ENCODE results near the gene FNIP1. TPM values are rescaled to one million over a fixed set of nuclear protein-coding genes. Genes with fewer than 3 reads are reported as not detected.

Gene FNIP1
- total and polyA plus RNA-seq, 2 of the 8 experiments (the other 6 are each of a cell fraction or from before 2014, with no cell fraction given), result 3.5 to 17.3 TPM

DNA sequence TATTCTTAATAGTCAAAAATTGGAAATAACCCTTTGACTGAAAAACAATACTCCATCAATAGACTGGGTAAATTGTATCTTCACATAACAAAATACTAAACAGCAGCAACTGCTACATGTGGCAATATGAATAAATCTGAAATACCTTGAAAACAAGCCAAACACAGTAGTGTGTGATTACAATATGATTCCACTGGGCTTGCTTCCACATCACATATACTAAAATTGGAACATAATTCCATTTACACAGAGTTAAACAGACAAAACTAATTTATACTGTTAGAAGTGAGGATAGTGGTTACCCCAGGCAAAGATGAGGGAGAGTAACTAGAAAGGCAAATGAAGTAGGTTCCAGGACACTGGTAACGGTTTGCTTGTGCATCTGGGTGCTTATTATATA is 20.4 kb downstream of the FNIP1 start:
- no peak overlapping the region for H2AFZ ChIP-seq (ENCODE audit: low read length)
- H4K5ac ChIP-seq (ENCODE audit: insufficient read length, low read depth, low read length), result no peak overlapping the region
- H3K4ac ChIP-seq (replicated peaks; ENCODE audit: insufficient read length, low read depth, low read length), result no peak overlapping the region
- H3K79me2 ChIP-seq (ENCODE audit: control insufficient read depth in 1 of 2, insufficient read depth in 2 of 2, low read length in 2 of 2), result peaks cover 0 to 76% of the 10 kb centered on the region in 2 experiments; a peak in 3 of 4 replicates
- TF ChIP-seq KDM1A (IDR thresholded peaks at IDR 0.05; ENCODE audit: borderline replicate concordance, low read length) (no peak), GTF2F1 (IDR thresholded peaks at IDR 0.05; ENCODE audit: borderline replicate concordance, low read depth, low read length) (no peak), RBBP5 (IDR thresholded peaks at IDR 0.05; ENCODE audit: borderline replicate concordance, low read depth, low read length) (no peak), RFX5 (IDR thresholded peaks at IDR 0.05; ENCODE audit: borderline replicate concordance, low read depth, low read length) (no peak), NRF1 (IDR thresholded peaks at IDR 0.05; ENCODE audit: low read depth, low read length) (no peak), RAD21 (IDR thresholded peaks at IDR 0.05 in 1 of 2, conservative IDR thresholded peaks at IDR 0.05 in 1 of 2; ENCODE audit: low read depth in 2 of 2, low read length in 2 of 2) (no peak), MAFK (IDR thresholded peaks at IDR 0.05; ENCODE audit: low read depth, low read length) (no peak)
- H3K9me3 ChIP-seq (ENCODE audit: insufficient read depth in 2 of 2, low read depth in 1 of 2, low read length in 1 of 2), result no peaks in the 10 kb centered on the region
- POLR2A ChIA-PET (ENCODE audit: partially characterized antibody), result no interaction called here
- no peak overlapping the region for H2BK12ac ChIP-seq (ENCODE audit: low read depth, low read length)
- no peak overlapping the region for H2BK20ac ChIP-seq (ENCODE audit: low read length)
- no peak overlapping the region for H3K4me3 ChIP-seq (ENCODE audit: extremely low read depth in 1 of 4, insufficient read depth in 2 of 4, low read depth in 3 of 4, low read length in 4 of 4)
- no peaks in the 10 kb centered on the region for H3K23me2 ChIP-seq (ENCODE audit: low read depth, low read length)
- H2BK15ac ChIP-seq (ENCODE audit: low read length), result no peak overlapping the region
- H3K56ac ChIP-seq (replicated peaks; ENCODE audit: insufficient read length, low read depth, low read length), result no peak overlapping the region
- H3K18ac ChIP-seq (ENCODE audit: extremely low read depth, low read length), result no peak overlapping the region
- H3K9ac ChIP-seq (replicated peaks in 1 of 4; ENCODE audit: extremely low read depth in 1 of 4, low read depth in 3 of 4, low read length in 3 of 4), result no peak overlapping the region
- no peak overlapping the region for H3K14ac ChIP-seq (ENCODE audit: insufficient read length)
- no peak overlapping the region for H2BK120ac ChIP-seq (replicated peaks; ENCODE audit: low read depth, low read length)
- H4K20me1 ChIP-seq (replicated peaks in 1 of 2; ENCODE audit: control insufficient read depth in 1 of 2, insufficient read depth in 2 of 2, low read length in 2 of 2), result peaks cover 0 to 5% of the 10 kb centered on the region in 2 experiments
- no peak overlapping the region for H2BK5ac ChIP-seq (ENCODE audit: low read depth, low read length)
- H3K4me1 ChIP-seq (replicated peaks in 1 of 4; ENCODE audit: control insufficient read depth in 3 of 4, insufficient read depth in 4 of 4, low read length in 3 of 4), result no peaks in the 10 kb centered on the region
- no peak overlapping the region for H2AK5ac ChIP-seq (ENCODE audit: low read depth, low read length)
- H3K79me1 ChIP-seq (ENCODE audit: low read depth, low read length), result no peaks in the 10 kb centered on the region; the same call in none of the 2 replicates
- H4K91ac ChIP-seq (replicated peaks; ENCODE audit: insufficient read length, low read length), result no peak overlapping the region
- DNase-seq (ENCODE audit: low read depth in 1 of 2, low spot score in 2 of 2) (no peak), FAIRE-seq (no peak)
- no peaks in the 10 kb centered on the region for H3K27me3 ChIP-seq (replicated peaks in 1 of 4; ENCODE audit: control insufficient read depth in 3 of 4, extremely low read depth in 1 of 4, insufficient read depth in 3 of 4, low read length in 3 of 4)
- CTCF ChIA-PET (ENCODE audit: partially characterized antibody), result no interaction called here
- H3K23ac ChIP-seq (ENCODE audit: insufficient read length), result no peak overlapping the region
- H3K27ac ChIP-seq (ENCODE audit: low read depth, low read length), result no peak overlapping the region
- no peak overlapping the region for H3K4me2 ChIP-seq (ENCODE audit: insufficient read depth in 1 of 2, low read depth in 2 of 2, low read length in 2 of 2)
- no peak overlapping the region for H4K8ac ChIP-seq (ENCODE audit: extremely low read depth, insufficient read depth, low read length)
- WGBS, 2 experiments (ENCODE audit: extremely low coverage in 1 of 2, insufficient coverage in 1 of 2, insufficient read length in 1 of 2, insufficient replicate concordance in 2 of 2, low coverage in 1 of 2, low lambda C conversion rate in 2 of 2, missing lambda C conversion rate in 1 of 2), result 100% methylated on average over 1 of the region's 1 CpG; no CpG with 5 or more reads in 1 of the 2 experiments
- no peaks in the 10 kb centered on the region for H3K36me3 ChIP-seq (ENCODE audit: control insufficient read depth in 2 of 4, insufficient read depth in 4 of 4, low read length in 3 of 4)
